HK-2 (cell line): ENCODE data around the gene CLIC3.

Experiments
- DNase-seq: peaks from one replicate; pipeline ENCODE4 v3.0.0-alpha.2; 2018; ENCODE audit not compliant: unreplicated experiment

Gene CLIC3

DNA sequence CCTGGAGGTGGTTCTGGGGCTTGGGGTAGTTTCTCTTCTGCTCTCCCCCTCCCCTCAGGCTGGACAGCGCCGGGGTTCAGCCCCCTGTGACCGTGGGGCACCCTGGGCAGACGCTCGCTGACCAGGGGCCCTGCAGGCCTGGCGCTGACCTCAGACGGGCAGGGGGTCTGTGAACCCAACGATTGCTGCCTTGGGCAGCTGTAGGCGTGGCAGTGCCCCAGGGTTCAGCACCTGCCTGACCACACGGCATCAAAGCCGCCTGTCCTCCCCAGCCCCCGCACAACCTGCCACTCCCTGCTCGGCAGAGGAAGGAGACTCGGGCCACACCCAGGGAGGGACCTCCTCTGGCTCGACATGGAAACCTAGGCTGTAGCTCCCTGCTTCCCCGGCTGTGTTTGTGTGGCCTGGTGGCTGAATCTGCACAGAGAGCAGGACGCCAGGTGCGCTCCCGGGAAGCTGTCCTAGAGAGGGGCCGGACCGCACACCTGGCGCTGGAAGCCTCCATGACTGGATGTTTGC is 32.1 kb downstream of the CLIC3 start:
- DNase-seq: no peak

DNA sequence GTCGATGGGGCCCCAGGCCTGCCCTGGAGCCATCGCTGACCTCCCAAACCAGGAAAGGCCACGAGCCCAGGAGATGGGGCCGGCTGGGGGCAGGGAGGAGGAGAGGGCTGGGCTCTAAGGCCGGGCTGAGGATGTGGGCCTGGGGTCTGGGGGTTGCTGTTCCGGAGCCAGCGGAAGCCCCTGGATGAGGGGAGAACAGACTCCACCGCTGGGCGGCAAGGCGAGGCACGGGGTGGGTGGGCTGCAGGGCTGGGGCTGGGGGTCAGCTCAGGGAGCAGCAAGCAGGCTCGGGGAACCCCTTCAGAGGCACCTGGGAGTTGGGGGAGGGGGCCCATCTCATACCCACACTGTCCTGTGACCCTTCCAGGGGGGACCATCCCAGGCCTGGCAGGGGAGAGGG is 32.6 kb downstream of the CLIC3 start:
- no peak for DNase-seq

DNA sequence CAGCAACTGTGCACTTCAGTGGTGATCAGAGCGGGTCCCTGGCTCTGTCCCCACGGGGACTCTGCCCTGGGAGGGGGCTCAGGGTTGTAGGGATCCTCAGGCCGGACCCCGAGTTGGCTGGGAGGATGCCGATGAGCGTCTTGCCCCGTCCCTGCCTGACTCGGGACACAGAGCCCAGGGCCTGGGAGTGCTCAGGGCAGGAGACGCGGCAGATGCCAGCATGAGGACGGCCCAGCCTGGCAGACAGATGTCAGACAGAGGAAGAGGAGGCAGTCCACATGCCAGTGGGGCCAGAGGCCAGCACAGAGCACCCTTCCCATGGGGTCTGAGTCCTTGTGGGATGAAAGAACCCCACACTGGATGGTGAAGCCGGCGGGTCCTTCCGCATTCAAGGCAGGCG is 33.0 kb downstream of the CLIC3 start:
- DNase-seq: no peak

DNA sequence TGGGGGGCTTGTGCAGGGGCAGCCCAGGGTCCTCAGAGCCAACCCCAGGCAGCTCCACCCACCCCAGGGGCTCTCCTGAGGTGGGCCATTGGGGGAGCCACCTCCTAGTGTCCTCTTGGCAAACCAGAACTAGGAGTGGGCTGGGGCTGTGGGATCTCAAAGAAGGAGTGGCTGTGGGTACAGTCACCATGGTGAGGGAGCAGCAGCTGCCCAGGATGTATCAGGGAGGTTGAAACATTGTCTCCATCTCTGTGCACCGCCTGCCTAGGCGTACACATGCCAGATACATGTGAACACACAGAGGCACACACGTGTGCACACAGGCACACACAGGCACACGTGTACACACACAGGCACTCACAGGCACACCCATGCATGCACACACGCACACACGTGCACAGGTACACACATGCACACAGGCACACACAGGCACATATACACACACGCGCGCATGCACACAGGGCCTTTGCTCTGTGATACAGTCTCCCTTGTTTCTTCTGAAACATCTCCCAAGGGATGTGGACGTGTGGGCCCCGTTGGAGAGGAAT is 33.6 kb downstream of the CLIC3 start:
- no peak for DNase-seq

DNA sequence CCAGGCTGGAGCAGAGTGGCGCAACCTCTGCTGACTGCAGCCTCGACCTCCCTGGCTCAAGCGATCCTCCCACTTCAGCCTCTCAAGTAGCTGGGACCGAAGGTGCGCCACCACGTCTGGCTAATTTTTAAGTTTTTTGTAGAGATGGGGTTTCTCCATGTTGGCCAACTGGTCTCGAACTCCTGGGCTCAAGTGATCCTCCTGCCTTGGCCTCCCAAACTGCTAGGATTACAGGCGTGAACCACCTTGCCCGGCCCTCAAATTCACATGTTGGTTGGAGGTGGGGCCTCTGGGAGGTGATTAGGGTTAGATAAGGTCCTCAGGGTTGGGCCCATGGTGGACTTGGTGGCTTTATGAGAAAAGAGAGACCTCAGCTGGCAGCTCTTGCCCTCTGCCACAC is 34.2 kb downstream of the CLIC3 start:
- DNase-seq: no peak

DNA sequence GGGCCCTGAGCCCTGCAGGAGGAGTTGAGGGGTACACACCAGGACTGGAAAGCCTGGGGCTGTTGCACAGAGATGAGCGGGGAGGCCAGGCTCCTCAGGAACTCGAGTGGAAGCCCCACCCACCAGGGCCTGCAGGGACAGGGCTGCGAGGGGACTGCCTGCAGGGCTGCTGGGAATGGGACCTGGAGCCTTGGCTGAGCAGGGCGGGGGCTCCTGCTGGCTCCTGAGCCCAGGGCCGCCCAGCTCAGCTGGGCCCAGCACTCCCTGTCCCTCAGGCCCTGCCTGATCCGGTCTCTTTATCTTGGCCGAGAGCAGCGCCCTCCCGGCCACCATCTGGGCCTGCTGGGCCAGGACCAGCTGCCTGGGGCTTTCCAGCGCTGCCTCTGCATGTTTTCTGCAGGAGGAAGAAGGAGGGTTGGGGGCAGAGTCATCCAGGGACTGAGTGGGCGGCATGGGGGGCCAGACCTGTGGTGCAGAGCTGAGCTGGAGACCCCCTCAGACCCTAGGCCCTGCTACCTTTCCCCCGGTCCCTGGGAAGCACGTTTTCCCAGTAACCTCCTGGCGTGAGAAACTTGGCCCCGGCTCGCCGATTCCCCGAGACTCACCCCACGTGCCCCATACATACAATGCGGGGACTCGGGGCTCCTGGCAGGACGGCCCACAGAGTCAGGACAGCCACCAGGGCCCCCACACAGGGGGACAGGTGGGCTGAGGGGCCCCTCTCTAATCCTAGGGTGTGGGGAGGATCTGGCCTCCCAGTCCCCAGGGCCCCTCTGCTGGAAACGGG is 34.9 kb downstream of the CLIC3 start:
- DNase-seq: no peak

DNA sequence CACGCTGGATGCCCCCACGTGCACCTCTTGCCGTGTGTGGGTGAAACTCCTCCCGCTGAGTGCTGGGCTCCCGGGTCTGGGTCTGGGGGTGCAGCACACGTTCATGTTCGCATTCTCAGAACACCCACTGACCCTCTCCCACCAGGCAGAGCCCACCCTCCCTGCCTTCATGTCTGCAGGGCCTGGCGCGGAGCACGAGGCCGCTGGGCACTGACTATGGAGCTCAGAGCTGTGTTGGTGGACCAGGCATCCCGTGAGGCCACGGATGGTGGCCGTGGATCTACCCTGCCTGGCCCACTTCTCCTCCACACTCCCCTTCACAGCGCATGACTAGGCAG is 35.5 kb downstream of the CLIC3 start:
- DNase-seq: no peak

DNA sequence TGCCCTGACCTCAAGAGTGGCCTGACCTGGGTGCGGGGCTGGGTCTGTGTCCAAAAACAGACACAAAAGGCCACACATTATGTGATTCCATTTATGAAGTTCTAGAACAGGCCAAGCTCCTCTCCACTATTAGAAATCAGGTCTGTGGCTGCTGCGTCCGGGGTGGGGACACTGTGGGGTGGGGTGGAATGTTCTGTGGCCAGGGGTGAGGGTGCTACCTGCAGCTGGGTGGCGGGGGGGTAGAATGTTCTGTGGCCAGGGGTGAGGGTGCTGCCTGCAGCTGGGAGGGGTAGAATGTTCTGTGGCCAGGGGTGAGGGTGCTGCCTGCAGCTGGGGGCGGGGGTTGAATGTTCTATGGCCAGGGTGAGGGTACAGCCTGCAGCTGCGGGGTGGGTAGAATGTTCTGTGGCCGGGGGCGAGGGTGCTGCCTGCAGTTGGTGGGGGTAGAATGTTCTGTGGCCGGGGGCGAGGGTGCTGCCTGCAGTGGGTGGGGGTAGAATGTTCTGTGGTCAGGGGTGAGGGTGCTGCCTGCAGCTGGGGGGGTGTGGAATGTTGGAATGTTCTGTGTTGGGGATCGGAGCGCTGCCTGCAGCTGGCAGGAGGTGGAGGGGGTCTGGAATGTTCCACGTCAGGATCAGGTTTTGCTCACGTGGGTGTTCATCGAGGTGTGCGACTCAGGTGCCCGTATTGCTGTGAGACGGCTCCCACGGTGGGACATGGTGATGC is 36.0 kb downstream of the CLIC3 start:
- no peak for DNase-seq

DNA sequence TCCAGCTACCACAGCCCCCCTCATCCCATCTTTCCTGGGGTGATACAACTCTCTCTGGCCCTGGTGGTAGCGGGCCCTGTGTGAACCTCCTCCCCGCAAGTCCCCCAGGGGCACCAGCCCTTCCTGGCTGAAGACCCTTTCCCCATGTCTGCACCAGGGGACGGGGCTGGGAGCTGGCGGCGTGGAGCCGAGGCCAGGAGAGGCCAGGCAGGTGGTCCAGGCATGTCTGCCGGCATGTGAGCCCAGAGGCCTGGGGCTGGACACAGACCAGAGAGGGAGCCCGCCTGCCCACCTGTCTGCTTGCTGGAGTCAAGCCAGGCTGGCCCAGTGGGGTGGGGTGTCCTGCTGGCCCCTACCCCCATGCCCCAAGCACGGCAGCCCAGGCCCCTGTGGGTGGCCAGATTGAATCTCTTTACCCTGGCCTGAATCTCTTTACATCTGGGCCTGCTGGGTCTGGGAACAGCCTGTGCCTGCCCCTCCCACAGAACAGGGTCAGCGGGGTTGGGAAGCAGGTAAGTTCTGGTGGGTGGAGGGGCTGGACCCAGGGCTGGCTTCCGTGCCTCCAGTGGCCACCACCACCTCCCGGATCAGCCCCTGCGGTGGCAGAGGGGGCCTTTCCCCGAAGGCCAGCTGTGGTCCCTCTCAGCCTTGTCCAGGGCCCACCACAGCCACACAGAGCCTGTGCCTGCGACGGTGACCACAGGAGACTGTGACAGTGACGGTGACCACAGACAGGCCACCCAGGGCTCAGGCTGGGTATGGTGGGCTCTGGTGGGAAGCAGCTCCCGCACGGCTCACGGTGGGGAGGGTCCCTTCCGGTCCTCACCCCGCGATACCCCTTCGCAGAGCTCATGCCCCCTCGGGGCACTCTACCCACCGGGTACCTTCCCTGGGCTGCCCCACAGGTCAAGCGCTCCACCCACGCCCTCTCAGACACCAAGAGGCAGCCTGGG is 37.2 kb downstream of the CLIC3 start:
- DNase-seq: no peak

DNA sequence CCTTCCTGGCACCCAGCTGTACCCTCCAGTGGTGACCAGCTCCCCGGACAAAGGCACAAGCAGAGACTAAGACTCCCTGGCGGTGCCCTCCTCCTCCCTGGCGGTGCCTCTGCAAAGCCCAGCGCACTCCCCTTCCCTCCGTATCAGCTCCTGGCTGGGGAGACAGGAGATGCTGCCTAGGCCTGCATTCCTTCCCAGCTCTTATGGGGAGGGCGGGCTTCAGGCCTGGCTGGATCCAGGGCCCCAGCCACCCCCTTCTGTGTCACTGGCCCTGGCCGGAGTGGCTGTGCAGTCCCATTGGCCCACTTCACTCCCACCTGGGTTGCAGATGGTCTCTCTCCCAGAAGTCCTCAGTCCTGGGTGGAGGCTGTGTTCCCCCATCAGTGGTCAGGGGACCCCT is 37.9 kb downstream of the CLIC3 start:
- DNase-seq: no peak

DNA sequence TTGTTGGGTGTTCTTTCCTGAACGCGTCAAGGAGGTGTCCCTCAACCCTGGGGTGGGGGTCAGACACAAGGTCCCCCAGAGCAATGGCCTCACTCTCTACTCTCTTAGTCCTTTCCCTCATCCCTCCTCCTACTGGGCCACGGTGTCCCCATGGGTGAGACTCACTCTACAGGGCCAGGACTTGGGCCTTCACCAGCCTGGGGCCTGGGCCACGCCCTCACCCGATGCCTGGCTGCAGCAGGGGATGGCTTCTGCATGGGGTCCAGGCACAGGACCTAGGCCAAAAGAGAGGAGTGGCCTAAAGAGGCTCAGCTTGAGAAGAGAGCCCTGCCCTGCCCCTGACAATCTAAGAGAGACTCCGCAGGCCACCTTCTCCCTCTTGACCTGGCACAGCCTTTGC is 38.5 kb downstream of the CLIC3 start:
- DNase-seq: no peak

DNA sequence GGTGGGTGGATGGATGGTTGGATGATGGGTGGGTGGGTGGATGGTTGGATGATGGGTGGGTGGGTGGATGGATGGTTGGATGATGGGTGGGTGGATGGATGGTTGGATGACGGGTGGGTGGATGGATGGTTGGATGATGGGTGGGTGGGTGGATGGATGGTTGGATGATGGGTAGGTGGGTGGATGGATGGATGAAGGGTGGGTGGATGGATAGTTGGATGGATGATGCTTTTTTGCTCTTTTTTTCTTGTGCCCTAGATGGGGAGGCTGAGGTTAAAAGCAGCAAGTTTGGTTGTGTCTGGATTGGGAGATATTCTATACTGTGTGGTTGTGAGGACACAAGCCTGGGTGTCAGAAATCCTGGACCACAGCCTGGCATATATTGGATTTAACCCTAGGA is 38.9 kb downstream of the CLIC3 start:
- DNase-seq: no peak

DNA sequence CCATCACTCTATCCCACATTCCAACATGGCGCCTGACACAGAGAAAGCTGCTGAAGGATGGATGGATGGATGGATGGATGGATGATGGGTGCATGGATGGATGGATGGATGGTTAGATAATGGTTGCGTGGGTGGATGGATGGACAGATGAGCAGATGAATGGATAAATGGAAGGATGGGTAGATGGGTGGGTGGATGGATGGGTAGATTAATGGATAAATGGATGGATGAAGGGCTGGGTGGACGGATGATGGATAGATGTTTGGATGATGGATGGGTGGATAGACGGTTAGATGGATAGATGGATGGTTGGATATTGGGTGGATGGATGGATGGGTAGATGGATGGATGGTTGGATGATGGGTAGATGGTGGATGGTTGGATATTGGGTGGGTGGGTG is 39.8 kb downstream of the CLIC3 start:
- no peak for DNase-seq

DNA sequence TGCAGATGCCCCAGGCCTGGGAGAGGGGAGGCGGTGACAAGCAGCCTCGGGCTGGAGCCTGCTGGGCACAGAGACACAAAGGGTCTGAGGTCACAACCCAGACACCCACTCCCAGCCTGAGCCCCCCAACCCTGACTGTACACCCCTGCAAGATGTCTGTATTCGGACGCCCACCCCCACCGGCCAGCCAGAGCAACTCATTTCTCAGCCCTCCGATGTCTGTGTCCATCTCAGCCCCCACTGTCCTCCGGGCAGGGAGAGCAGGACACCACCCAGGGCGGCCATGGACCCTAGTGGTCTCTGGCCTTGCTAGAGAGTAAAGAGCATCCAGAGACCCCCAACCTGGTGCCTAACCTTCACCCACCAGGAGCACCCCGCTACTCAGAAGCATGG is 40.4 kb downstream of the CLIC3 start:
- no peak for DNase-seq

DNA sequence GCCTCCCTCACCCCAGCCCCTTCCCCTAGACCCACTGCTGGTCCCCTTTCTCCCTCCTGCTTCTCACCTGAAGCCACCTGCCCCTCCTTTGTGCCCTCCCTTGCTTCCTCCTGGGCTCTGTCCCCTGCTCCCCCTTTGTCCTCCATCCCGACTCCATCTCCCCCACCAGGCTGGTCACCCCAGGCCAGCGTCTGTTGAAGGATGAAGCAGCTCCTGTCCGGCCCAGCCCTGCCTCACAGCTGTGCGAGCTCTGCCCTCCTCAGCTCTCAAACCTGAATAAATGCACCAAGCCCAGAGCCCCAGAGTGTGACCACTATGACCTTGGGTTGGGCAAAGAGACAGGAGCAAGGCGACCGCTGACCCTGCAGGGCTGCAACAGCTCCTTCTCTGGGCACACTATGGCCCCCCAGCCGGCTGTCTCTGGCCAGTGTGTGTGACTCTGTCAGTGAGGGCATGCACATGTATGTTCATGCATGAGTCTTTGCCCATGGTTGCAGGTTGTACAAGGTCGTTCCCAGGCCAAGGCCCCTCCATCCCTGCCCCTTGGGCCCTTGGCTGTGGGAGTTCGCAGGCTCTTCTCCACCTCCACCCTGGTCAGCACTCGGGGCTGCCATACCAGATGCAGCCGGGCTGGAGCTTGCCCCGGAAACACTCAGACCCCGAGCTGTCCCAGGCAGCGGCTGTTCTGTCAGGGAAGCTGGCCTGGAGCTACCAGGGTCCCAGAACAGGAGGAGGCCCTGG is 41.0 kb downstream of the CLIC3 start:
- no peak for DNase-seq

DNA sequence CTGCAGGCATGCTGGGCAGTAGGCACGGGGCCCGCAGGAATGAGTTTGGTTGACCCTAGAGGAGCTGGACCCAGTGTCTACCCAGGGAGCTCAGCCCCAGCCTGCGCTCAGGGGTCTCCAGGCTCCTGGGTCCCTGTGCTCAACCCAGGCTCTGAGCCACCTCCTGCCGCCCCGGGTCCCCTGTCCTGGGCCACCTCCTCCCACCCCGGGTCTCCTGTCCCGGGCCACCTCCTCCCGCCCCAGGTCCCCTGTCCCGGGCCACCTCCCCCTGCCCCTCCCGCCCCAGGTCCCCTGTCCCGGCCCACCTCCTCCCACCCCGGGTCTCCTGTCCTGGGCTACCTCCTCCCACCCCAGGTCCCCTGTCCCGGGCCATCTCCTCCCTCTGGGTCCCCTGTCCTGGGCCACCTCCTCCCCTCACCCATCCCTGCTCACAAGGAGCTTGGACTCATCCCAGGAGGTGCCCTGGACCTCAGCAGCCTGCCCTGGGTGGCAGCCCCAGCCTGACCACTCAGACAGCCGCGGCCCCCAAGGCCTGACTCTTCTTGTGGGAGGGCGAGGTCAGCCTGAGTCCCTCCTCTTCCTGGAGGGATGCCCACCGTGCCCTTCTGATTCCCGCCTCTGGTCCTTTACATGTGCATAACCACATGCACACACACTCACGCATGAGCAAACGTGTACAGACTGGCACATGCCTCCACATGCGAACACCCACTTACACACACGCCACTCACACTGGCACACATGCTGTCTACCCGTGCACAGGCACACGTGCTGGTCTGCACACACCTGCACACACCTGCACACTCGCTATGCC is 41.9 kb downstream of the CLIC3 start:
- no peak for DNase-seq

DNA sequence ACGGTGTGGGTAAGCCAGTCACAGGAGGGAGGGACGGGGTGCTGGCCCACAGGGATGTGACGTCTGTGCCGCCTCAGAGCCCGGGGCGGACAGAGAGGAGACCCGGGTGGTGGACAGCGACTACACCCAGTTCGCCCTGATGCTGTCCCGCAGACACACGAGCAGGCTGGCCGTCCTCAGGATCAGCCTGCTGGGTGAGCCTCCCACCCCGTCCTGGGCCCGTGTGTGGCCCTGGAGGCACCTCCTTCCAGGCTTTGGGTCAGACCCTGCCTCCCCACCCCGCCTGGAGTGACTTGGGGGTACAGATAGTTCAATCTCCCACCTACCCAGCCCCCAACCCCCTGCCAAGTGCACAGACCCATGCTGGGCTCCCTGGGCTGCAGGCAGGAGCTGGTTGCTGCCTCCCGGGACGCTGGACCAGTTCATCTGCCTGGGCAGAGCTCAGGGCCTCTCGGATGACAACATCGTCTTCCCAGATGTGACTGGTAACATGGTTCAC is 42.5 kb downstream of the CLIC3 start:
- no peak for DNase-seq

DNA sequence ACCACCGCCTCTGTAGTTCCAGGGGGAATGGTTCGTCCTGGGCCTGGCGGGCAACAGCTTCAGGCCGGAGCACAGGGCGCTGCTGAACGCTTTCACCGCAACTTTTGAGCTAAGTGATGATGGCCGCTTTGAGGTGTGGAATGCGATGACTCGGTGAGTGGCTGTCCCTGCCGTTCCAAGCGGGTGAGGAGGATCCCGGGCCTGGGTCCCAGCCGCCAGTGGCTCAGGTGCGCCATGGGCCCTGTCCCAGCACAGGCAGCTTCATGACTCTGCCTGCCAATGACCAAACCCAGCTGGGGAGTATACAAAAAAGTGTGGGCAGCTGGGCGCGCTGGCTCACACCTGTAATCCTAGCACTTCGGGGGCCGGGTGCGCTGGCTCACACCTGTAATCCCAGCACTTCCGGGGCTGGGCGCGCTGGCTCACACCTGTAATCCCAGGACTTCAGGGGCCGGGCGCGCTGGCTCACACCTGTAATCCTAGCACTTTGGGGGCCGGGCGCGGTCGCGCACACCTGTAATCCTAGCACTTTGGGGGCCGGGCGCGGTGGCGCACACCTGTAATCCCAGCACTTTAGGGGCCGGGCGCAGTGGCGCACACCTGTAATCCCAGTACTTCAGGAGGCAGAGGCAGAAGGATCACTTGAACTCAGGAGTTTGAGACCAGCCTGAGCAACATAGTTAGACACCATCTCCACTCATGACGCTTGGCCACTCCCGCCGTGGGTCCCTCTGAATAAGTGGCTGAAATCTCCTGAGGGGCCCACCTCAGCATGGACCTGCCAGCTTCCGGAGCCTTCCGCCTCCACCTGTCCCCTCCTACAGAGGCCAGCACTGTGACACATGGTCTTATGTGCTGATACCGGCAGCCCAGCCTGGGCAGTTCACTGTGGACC is 43.2 kb downstream of the CLIC3 start:
- DNase-seq: no peak

DNA sequence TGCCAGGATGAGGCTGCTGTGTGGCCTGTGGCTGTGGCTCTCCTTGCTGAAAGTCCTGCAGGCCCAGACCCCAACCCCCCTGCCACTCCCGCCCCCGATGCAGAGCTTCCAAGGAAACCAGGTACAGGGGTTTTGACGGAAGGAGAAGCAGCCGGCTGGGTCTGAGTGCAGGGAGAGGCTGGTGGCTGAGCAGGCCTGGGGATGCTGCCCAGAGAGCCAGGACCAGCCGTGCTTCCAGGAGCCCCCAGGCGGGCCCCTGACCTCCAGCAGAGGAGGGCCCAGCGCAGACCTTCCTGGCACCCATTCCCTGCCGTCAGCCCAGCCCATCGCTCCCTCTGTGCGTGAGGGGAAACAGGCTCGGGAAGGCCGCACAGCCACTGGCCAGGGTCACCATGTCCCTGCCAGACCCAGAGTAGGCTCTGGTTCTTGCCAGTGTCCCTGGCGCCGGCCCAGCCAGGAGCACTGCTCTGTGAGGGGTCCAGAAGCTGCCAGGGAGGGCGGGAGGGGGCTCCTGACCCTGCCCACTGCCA is 44.0 kb downstream of the CLIC3 start:
- DNase-seq: no peak
